ENCODE measurements around the gene TRIM24. TPM values are rescaled to one million over a fixed set of nuclear protein-coding genes. Genes with fewer than 3 reads are reported as not detected.

Gene TRIM24
- total RNA-seq, result 22.4 TPM

DNA sequence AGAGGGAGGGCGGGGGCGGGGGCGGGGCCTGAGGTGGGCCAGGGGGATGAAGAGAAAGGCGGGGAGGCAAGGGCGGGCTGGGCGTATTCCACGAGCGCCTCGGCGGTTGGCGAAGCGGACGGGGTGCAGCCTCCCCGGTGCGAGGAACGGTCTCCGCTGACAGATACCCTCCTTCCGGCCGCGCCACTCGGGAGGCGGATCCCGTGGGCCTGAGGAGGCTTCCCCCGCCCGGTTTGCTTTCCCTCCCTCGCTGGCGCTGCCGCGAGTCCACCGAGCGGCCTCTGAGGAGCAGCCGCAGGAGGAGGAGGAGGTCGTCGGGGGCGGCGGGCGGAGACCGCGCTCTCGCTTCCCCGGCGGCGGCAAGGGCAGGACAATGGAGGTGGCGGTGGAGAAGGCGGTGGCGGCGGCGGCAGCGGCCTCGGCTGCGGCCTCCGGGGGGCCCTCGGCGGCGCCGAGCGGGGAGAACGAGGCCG, at the start of gene TRIM24:
Gene TRIM24 (plus strand): TSS at position 84 of the 473 bp plus-strand sequence. CDS start 290 bp downstream, at position 374.

Small RNA genes within 50 kb of the gene (small RNA-seq; reads per million reads assigned to genes)
- not detected for gene RF00561 (ENCODE audit: low replicate concordance)

Other genes with a start within 250 kb of the TRIM24 start
- 1.7 TPM for gene SVOPL, start 241.1 kb downstream of the TRIM24 start, total RNA-seq